Activated naive CD4-positive, alpha-beta T cell treated with anti-CD3 and anti-CD28 coated beads, Interleukin-2, amount 10 ng/mL, durations not matched to agents 7 days and 5 days (primary cell): ENCODE measurements around the gene SLC45A1.

ENCODE experiments used
- CTCF ChIA-PET: fragments of 350-600 bp; sonication (Branson Sonifier 250); formaldehyde crosslinking; loops from one replicate; lab custom pipeline; 2021; ENCODE audit warnings: antibody characterized with exemption; lab: Charles Lee
- DNase-seq: peaks from one replicate; pipeline ENCODE4 v3.0.0-alpha.2; 2020
- H3K27ac Mint-ChIP-seq: one replicate; pipeline ENCODE4 v1.8.0; 2021; ENCODE audit warnings: mild to moderate bottlenecking, moderate library complexity, mixed read lengths
- H3K27me3 Mint-ChIP-seq: one replicate; pipeline ENCODE4 v1.8.0; 2021; ENCODE audit warnings: mild to moderate bottlenecking, mixed read lengths
- H3K36me3 Mint-ChIP-seq: one replicate; pipeline ENCODE4 v1.8.0; 2021; ENCODE audit warnings: mixed read lengths
- H3K4me1 Mint-ChIP-seq: one replicate; pipeline ENCODE4 v1.8.0; 2021; ENCODE audit warnings: mixed read lengths
- H3K4me3 Mint-ChIP-seq: one replicate; pipeline ENCODE4 v1.8.0; 2021; ENCODE audit warnings: mild to moderate bottlenecking, moderate library complexity, mixed read lengths
- H3K9me3 Mint-ChIP-seq: one replicate; pipeline ENCODE4 v1.8.0; 2021; ENCODE audit warnings: mixed read lengths

Gene SLC45A1

DNA sequence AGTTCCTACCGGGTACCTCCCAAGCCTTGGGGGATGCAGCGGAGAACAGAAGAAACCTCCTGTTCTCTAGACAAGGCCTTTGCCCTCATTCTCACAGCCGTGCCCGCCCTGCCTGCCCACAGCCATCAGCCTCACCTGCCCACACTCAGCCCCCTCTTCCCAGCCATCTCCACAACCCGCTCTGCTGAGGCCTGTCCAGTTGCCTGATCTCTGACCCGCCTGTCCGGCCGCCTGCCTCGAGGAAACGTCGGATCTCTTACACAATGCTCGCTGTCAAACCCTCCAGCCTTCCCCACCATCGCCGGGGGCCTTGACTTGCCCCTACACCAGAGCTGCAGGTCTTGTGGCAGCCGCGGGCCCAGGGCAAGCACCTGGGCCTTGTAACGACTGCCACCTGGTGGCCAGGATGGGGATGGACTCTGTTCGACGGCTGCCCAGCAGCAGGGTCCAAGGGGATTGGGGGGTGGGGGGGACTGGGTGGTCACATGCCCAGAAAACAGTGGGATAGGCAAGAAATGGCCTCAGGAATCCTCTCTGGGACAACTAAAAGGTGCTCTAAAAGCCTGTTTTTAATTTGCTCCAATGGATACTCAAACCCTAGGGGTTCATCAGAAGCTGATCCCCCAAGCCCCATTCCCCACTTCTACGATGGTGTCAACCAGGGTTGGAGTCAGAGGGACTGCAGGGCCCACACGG, 31.0 kb downstream of the SLC45A1 start:
- no peak overlapping the region for H3K27ac Mint-ChIP-seq
- DNase-seq, result peak; percentile 78

DNA sequence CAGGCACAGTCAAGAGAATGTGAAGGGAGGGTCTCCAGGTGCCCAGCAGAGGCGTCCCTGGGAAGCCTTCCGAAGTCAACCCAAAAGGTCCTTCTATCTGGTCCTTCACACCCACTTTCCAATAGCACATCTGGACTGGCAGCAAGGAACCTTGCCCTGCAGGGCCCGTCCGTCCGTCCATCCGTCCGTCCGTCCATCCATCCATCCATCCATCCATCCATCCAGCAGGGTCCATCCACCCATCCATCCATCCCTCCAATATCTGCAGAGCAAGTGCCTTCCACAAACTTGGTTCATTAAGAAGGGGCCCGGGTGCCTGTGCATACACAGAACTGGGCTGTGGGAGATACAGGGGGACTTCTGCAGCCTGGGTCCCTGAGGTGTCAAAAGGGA, 31.6 kb downstream of the SLC45A1 start:
- CTCF ChIA-PET, result interaction anchor here (0.6 to 3.2 kb wide), 10 partner anchors 9 to 368 kb away, joined by 3 to 36 read pairs (median 4); no protein-coding TSS in a partner anchor
- no peak for DNase-seq
- Mint-ChIP-seq H3K27me3 (peaks cover 13% of the 10 kb centered on the region), H3K4me3 (no peak overlapping the region), H3K9me3 (no peaks in the 10 kb centered on the region), H3K27ac (peak overlapping the region; percentile 3), H3K4me1 (no peaks in the 10 kb centered on the region), H3K36me3 (peaks cover 14% of the 10 kb centered on the region)

More for the DNA sequence above, 31.0 kb downstream of the SLC45A1 start:
- Mint-ChIP-seq H3K27me3 (peaks cover 13% of the 10 kb centered on the region), H3K4me1 (no peaks in the 10 kb centered on the region), H3K4me3 (no peak overlapping the region), H3K36me3 (peaks cover 11% of the 10 kb centered on the region), H3K9me3 (no peaks in the 10 kb centered on the region)
- CTCF ChIA-PET, result interaction anchor here (0.6 to 3.2 kb wide), 11 partner anchors 9 to 367 kb away, joined by 3 to 36 read pairs (median 4); no protein-coding TSS in a partner anchor

DNA sequence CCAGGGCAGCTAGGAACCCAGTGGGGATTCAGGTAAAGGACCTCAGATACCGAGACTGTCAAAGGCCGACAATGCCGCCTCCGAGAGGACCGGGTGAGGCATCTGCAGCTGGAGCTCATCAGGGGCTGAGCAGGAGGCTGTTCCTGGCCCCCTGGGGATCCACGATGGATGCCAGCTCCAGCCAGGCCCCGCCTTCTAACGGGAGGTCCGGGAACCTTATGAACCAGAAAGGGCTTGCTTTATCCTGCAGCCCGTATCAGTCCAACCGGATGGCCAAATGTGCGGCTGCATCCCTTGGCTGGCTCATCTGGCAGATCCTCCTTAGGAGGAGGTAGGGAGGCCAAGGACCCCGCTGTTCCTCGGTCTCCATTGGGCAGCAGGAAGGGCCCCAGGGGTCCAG, 32.0 kb downstream of the SLC45A1 start:
- CTCF ChIA-PET, result interaction anchor here (0.9 to 3.2 kb wide), 10 partner anchors 12 to 374 kb away, joined by 3 to 36 read pairs (median 6); no protein-coding TSS in a partner anchor
- Mint-ChIP-seq H3K27ac (no peak overlapping the region), H3K4me1 (no peaks in the 10 kb centered on the region), H3K36me3 (peaks cover 17% of the 10 kb centered on the region), H3K4me3 (no peak overlapping the region), H3K27me3 (peaks cover 13% of the 10 kb centered on the region), H3K9me3 (no peaks in the 10 kb centered on the region)
- no peak for DNase-seq

DNA sequence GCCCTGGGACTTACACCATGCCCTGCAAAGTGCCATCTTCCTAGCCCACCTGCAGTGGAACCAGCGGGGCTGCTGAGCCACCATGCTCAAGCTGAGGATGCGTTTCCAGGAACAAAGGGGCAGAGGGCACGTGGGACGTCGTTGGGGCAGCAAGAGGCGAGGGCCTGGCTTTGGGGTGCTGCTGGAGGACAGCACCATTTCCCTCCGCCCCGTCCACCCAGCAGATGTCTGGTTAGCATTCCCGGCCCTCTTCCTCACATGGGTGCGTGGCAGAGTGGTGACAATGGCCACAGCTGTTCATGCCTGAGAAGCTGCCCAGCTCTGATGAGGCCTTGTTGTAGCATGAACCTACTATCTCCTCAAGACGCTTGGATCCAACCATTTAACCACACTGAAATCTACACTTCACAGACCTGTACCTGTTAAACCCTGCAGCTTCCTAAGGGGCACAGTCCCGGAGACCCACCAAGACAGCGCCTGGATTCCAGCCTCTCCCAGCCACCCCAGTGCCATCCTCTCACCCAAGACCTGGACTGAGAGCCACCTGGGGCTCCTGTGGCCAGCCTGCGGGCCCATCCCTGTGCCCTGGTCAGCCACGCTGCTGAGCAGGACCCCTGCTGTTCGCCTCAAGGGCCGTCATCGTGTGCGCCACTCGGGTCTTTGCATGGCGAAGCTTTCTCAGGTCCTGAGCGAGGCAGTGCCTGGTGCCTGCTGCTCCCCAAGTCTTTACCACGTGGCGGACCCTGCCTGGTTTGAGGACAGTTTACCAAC, 33.2 kb downstream of the SLC45A1 start:
- CTCF ChIA-PET, result interaction anchor here (1.0 to 3.2 kb wide), 9 partner anchors 11 to 375 kb away, joined by 3 to 36 read pairs (median 5); no protein-coding TSS in a partner anchor
- Mint-ChIP-seq H3K27me3 (peaks cover 13% of the 10 kb centered on the region), H3K27ac (peak overlapping the region; percentile 51), H3K9me3 (no peaks in the 10 kb centered on the region), H3K36me3 (peaks cover 23% of the 10 kb centered on the region), H3K4me1 (no peaks in the 10 kb centered on the region), H3K4me3 (no peak overlapping the region)
- no peak for DNase-seq

DNA sequence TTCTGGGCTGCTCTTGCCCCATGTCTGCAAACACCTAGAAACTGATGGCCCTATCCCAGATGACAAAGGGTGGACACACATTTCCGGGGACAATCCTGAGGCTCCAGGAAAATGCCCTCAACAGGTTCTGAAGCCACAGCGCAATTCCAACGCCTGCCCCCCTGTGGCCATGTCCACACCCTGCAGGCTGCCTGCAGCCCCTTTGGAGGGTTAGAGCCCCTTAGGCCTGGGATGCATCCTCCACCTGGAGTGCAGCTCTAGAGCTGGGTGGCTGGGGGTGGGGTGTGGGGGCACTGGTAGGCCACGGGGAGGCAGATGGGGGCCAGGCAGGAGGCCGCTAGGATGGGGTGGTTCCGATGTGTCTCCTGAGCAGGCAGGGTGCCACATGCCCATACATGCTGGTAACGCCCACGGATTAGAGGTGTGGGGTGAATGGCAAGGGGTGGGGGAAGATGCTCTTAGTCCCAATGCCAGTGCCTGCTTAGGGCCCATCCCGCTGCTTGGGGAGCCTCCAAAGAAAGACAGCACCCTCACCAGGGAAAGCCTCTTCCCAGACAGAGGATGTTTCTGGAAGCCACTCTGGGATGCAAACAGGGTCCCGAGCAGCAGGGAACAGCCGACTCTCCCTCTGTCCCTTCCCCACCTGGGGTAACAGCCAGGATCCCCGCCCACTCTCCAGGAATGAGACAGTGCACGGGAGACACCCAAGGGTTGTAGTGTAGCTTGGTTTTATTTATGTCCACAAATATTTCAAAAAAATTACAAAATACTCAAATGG, 34.0 kb downstream of the SLC45A1 start:
- H3K27ac Mint-ChIP-seq, result no peak overlapping the region
- no peak for DNase-seq
- H3K4me1 Mint-ChIP-seq, result no peaks in the 10 kb centered on the region
- no peak overlapping the region for H3K4me3 Mint-ChIP-seq
- H3K9me3 Mint-ChIP-seq, result no peaks in the 10 kb centered on the region
- CTCF ChIA-PET, result interaction anchor here (1.1 to 3.2 kb wide), 7 partner anchors 10 to 374 kb away, joined by 4 to 36 read pairs (median 6); no protein-coding TSS in a partner anchor
- H3K27me3 Mint-ChIP-seq, result peaks cover 17% of the 10 kb centered on the region
- peaks cover 29% of the 10 kb centered on the region for H3K36me3 Mint-ChIP-seq

- H3K4me3 Mint-ChIP-seq, result no peak overlapping the region
- no peaks in the 10 kb centered on the region for H3K4me1 Mint-ChIP-seq
- H3K27ac Mint-ChIP-seq, result no peak overlapping the region
- peaks cover 17% of the 10 kb centered on the region for H3K27me3 Mint-ChIP-seq
- CTCF ChIA-PET, result interaction anchor here (1.1 to 1.4 kb wide), 2 partner anchors 338 to 374 kb away, joined by 6 to 7 read pairs; no protein-coding TSS in a partner anchor
- peaks cover 33% of the 10 kb centered on the region for H3K36me3 Mint-ChIP-seq
- no peak for DNase-seq
- H3K9me3 Mint-ChIP-seq, result no peaks in the 10 kb centered on the region
Measured at GRCh38 chr1:8352471-8352845, 34.5 kb downstream of the SLC45A1 start.

DNA sequence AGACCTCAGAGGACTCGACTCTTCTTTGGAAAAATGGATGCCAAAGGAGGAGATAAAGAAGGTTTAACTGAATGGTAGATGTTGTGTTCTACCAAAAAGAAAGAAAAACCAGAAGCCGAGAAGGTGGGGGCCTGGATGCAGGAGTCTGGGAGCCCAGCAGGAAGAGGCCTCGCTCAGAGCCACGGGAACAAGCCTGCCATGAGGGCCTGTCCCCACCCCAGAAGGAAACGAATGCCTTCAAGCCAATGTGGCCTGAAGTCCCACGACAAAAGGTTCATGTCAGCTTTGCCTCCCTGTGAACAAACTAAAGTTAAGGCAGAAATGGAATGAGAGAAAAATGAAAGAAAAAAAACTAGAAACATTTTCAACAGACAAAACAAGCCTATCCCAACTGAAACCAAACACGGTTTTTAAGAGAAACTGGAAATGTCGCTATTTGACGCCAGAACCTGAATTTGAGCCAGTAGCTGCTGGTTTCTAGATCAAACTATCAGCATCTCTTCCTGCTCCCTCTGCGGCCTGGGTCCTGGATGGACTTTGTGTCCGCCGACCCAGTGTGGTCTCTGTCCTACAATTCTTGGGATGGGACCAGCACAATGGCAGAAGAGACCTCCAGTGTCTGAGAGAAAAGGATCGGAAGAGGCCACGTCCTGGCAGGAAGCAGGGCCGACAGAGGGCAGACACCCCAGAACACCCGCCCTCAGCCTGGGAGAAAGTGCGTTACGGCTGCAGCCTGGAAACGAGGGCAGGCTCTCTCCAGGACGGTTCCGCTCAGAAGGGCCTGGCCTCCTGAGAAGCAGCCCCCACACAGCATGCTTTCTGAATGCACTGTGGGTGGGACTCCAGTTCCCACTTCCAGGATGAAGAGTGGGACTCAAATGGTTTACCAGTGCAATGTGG, 35.2 kb downstream of the SLC45A1 start:
- no peak overlapping the region for H3K4me3 Mint-ChIP-seq
- peak overlapping the region; percentile 37 for H3K27ac Mint-ChIP-seq
- H3K36me3 Mint-ChIP-seq, result peaks cover 38% of the 10 kb centered on the region
- no peaks in the 10 kb centered on the region for H3K4me1 Mint-ChIP-seq
- CTCF ChIA-PET, result interaction anchor here (1.1 to 1.4 kb wide), 2 partner anchors 338 to 373 kb away, joined by 6 to 7 read pairs; no protein-coding TSS in a partner anchor
- DNase-seq, result no peak
- peaks cover 13% of the 10 kb centered on the region for H3K27me3 Mint-ChIP-seq
- H3K9me3 Mint-ChIP-seq, result no peaks in the 10 kb centered on the region

- Mint-ChIP-seq H3K27me3 (peaks cover 5% of the 10 kb centered on the region), H3K27ac (no peak overlapping the region), H3K9me3 (no peaks in the 10 kb centered on the region), H3K4me3 (no peak overlapping the region), H3K36me3 (peaks cover 42% of the 10 kb centered on the region), H3K4me1 (no peaks in the 10 kb centered on the region)
- CTCF ChIA-PET, result no interaction called here
- DNase-seq, result no peak
Measured at GRCh38 chr1:8354038-8354437, 36.1 kb downstream of the SLC45A1 start.

DNA sequence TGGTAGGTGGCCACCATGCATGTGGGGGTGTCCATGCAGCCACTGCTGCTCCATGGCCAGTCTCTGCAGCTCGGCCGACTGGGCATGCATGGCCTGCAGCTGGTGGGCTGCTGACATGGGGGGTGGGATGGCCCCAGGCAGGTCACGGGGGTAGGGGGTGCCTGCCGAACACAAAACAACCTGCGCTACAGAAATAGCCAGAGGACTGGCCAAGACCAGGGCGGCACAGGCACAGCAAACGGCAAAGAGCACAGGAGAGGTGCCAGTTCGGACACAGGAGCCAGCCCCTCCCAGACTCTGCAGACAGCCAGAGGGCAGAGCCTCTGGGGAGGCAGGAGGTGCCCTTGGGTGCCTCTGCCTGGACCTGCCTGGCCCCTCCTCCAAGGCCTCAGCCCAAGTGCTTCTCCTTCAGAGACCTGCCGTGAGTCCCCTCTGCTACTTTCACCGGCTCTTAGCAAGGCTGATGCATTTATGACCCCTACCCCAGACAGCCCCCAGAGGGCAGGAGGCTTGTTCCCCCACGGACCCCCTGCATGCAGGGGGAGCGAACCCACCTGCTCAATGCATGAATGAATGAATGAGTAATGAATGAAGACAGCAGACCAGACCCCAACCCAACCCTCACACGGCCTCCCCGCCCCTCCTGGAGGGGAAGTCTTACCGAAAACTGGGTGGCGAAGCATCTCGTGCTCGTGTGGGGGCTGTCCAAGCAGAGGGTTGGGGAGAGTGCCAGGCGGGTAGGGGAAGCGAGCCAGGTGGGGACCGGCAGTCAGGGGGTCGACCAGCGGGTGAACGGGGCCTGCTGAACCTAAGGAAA, 37.7 kb downstream of the SLC45A1 start:
- no peak for DNase-seq
- H3K4me3 Mint-ChIP-seq, result no peak overlapping the region
- CTCF ChIA-PET, result interaction anchor here (0.8 kb wide), 1 partner anchor 88 kb away, joined by 3 read pairs; no protein-coding TSS in a partner anchor
- peaks cover 44% of the 10 kb centered on the region for H3K36me3 Mint-ChIP-seq
- no peaks in the 10 kb centered on the region for H3K9me3 Mint-ChIP-seq
- H3K27me3 Mint-ChIP-seq, result peaks cover 4% of the 10 kb centered on the region
- no peak overlapping the region for H3K27ac Mint-ChIP-seq
- H3K4me1 Mint-ChIP-seq, result no peaks in the 10 kb centered on the region

- CTCF ChIA-PET, result interaction anchor here (0.8 kb wide), 1 partner anchor 87 kb away, joined by 3 read pairs; no protein-coding TSS in a partner anchor
Measured at GRCh38 chr1:8356256-8357209, 38.6 kb downstream of the SLC45A1 start.

GRCh38 chr1:8357329-8358101, 39.6 kb downstream of the SLC45A1 start:
- Mint-ChIP-seq H3K27ac (peak overlapping the region; percentile 60), H3K9me3 (no peaks in the 10 kb centered on the region), H3K4me1 (no peaks in the 10 kb centered on the region), H3K4me3 (no peak overlapping the region), H3K27me3 (peaks cover 4% of the 10 kb centered on the region), H3K36me3 (peaks cover 49% of the 10 kb centered on the region)
- CTCF ChIA-PET, result interaction anchor here (1.7 kb wide), 1 partner anchor 8 kb away, joined by 7 read pairs; no protein-coding TSS in a partner anchor
- no peak for DNase-seq

More at GRCh38 chr1:8356256-8357209, 38.6 kb downstream of the SLC45A1 start:
- DNase-seq, result no peak
- Mint-ChIP-seq H3K4me1 (no peaks in the 10 kb centered on the region), H3K27me3 (peaks cover 4% of the 10 kb centered on the region), H3K9me3 (no peaks in the 10 kb centered on the region), H3K36me3 (peaks cover 47% of the 10 kb centered on the region), H3K27ac (no peak overlapping the region), H3K4me3 (no peak overlapping the region)
